ENCODE measurements around the gene CDCA3. TPM values are rescaled to one million over a fixed set of nuclear protein-coding genes. Genes with fewer than 3 reads are reported as not detected.
"Not testable (repeated sequence)": the region's sequence is repeated elsewhere in the genome, so short reads cannot be mapped to it uniquely, and the experiment has no call there.

The CDCA3 gene
- total RNA-seq, 1 donor from 2014 or later = 36.1 TPM

GRCh38 chr12:6884539-6884938 lies 33.5 kb upstream of the CDCA3 start:
- no peak for DNase-seq (ENCODE audit: low spot score, unreplicated experiment)
- Mint-ChIP-seq H3K27me3 (no peaks in the 10 kb centered on the region), H3K4me1 (ENCODE audit: low read depth) (peaks cover 34% of the 10 kb centered on the region), H3K9me3 (ENCODE audit: low read depth) (no peaks in the 10 kb centered on the region), H3K36me3 (ENCODE audit: insufficient read depth) (peaks cover 16% of the 10 kb centered on the region), H3K27ac (peak overlapping the region; percentile 71), H3K4me3 (ENCODE audit: low read depth) (no peak overlapping the region)
- TF ChIP-seq CTCF (IDR thresholded peaks at IDR 0.05; ENCODE audit: unreplicated experiment) = no peak

GRCh38 chr12:6883683-6884082 lies 32.6 kb upstream of the CDCA3 start:
- DNase-seq (ENCODE audit: low spot score, unreplicated experiment) = no peak
- no peaks in the 10 kb centered on the region for H3K9me3 Mint-ChIP-seq (ENCODE audit: low read depth)
- H3K27ac Mint-ChIP-seq = no peak overlapping the region

GRCh38 chr12:6883252-6883651 lies 32.2 kb upstream of the CDCA3 start:
- H3K27me3 Mint-ChIP-seq = no peaks in the 10 kb centered on the region
- H3K9me3 Mint-ChIP-seq (ENCODE audit: low read depth) = no peaks in the 10 kb centered on the region

More at GRCh38 chr12:6883683-6884082, 32.6 kb upstream of the CDCA3 start:
- no peak for TF ChIP-seq CTCF (IDR thresholded peaks at IDR 0.05; ENCODE audit: unreplicated experiment)
- no peaks in the 10 kb centered on the region for H3K27me3 Mint-ChIP-seq
- H3K4me1 Mint-ChIP-seq (ENCODE audit: low read depth) = peaks cover 33% of the 10 kb centered on the region
- H3K36me3 Mint-ChIP-seq (ENCODE audit: insufficient read depth) = peaks cover 16% of the 10 kb centered on the region
- H3K4me3 Mint-ChIP-seq (ENCODE audit: low read depth) = no peak overlapping the region

GRCh38 chr12:6879824-6880223 lies 28.7 kb upstream of the CDCA3 start:
- H3K27me3 Mint-ChIP-seq; H3K4me3 Mint-ChIP-seq (ENCODE audit: low read depth); H3K9me3 Mint-ChIP-seq (ENCODE audit: low read depth); DNase-seq (ENCODE audit: low spot score, unreplicated experiment): not testable (repeated sequence)
- H3K36me3 Mint-ChIP-seq (ENCODE audit: insufficient read depth) = peaks cover 24% of the 10 kb centered on the region
- H3K4me1 Mint-ChIP-seq (ENCODE audit: low read depth) = peaks cover 13% of the 10 kb centered on the region
- H3K27ac Mint-ChIP-seq = peak overlapping the region; percentile 90

More at GRCh38 chr12:6883252-6883651, 32.2 kb upstream of the CDCA3 start:
- no peak overlapping the region for H3K4me3 Mint-ChIP-seq (ENCODE audit: low read depth)
- H3K36me3 Mint-ChIP-seq (ENCODE audit: insufficient read depth) = peaks cover 14% of the 10 kb centered on the region
- no peak for TF ChIP-seq CTCF (IDR thresholded peaks at IDR 0.05; ENCODE audit: unreplicated experiment)
- H3K27ac Mint-ChIP-seq = no peak overlapping the region
- no peak for DNase-seq (ENCODE audit: low spot score, unreplicated experiment)
- H3K4me1 Mint-ChIP-seq (ENCODE audit: low read depth) = peaks cover 29% of the 10 kb centered on the region

GRCh38 chr12:6874015-6874368 lies 22.9 kb upstream of the CDCA3 start:
- peaks cover 22% of the 10 kb centered on the region for H3K4me1 Mint-ChIP-seq (ENCODE audit: low read depth)
- not testable (repeated sequence) for H3K9me3 Mint-ChIP-seq (ENCODE audit: low read depth); H3K27me3 Mint-ChIP-seq; DNase-seq (ENCODE audit: low spot score, unreplicated experiment)
- peaks cover 23% of the 10 kb centered on the region for H3K36me3 Mint-ChIP-seq (ENCODE audit: insufficient read depth)
- H3K4me3 Mint-ChIP-seq (ENCODE audit: low read depth) = peak overlapping the region; percentile 93
- peak overlapping the region; percentile 95 for H3K27ac Mint-ChIP-seq

GRCh38 chr12:6873094-6874014 lies 22.3 kb upstream of the CDCA3 start, which contains the start of gene SPSB2:
Gene SPSB2 (minus strand): TSS chr12:6873303. CDS start chr12:6872901, 402 bp downstream.
- Mint-ChIP-seq H3K27ac (peak within 1 kb of the TSS; percentile 95), H3K4me1 (ENCODE audit: low read depth) (peaks cover 28% of the 10 kb centered on the region), H3K36me3 (ENCODE audit: insufficient read depth) (peaks cover 23% of the 10 kb centered on the region), H3K27me3 (no peaks in the 10 kb centered on the region), H3K4me3 (ENCODE audit: low read depth) (peak within 1 kb of the TSS; percentile 93), H3K9me3 (ENCODE audit: low read depth) (no peaks in the 10 kb centered on the region)
- no peak for TF ChIP-seq CTCF (IDR thresholded peaks at IDR 0.05; ENCODE audit: unreplicated experiment)
- DNase-seq (ENCODE audit: low spot score, unreplicated experiment) = peak; percentile 100
